Measurements from ENCODE around the gene DDAH1.

DDAH1 gene

DNA sequence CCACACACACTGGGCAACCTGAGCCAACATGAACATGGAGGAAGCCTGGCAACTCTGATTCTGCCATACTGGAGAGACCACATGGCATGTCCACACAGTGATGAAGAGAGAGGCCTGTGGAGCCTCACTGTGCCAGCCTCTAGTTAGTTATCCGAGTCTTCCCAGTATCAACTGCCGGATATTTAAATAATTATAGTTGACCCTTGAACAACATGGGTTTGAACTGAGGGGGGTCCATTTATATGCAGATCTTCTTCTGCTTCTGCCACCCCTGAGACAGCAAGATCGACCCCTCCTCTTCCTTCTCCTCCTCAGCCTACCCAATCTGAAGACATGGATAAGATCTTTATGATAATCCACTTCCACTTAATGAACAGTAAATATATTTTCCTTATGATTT is 27.8 kb downstream of the DDAH1 start:
- no peak for DNase-seq

DNA sequence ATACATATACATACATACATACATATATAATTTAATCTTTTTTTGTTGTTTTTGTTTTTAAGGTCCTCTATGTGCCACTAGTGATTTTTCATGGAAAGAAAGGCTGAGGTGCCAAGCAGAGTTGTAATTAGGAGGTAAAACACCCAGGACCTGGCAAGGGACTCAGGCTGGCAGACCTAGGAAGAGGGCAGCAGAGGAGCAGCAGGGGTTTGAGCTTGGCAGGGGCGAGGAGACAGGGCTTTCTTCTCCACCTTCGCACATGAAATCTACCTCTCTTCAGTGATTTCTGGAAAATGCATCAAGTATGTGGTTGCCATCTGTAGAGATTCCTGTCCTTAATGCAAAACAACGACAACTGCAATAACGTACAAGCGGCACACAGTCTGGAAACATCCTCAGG is 31.9 kb downstream of the DDAH1 start:
- DNase-seq, result no peak

DNA sequence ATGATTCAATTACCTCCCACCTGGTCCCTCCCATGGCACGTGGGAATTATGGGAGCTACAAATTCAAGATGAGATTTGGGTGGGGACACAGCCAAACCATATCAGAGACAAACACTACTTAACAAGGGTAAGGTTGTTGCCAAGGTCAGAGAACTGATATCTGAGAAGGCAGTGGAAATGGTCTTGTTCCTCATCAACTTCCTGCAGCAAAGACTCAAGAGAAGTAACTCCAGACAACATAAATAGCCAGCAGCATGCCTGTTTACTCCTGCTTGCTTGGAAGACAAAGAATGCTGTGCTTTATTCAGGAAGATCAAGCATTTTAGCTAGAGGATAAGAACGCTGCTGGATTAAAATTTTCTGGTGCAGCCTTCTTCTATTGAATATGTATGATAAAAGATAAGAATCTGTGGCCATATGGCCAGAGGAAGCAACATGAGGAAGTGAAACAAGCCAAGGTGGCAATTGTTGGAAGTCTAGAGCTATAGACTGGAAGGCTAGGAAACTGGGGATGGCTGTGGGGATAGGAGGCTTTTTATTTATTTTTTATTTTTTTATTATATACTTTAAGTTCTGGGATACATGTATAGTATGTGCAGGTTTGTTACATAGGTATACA is 36.4 kb downstream of the DDAH1 start:
- DNase-seq, result no peak

DNA sequence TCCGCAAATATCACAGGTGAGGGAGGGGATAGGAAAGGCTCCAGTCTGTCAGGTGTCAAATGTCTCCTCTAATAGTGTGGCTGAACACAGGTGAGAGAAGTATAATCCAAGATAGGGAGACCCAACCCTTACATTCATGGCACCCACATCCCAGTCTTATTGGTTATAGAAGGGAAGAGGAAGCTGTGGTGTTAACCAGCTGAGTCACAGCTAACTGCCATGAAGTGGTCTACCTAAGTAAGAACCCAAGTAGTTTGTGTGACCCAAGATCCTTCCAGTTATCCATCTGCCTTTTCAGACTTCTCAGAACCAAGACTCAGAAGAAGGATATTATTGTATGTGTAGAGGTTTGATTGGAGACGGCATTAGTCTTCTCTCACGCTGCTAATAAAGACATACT is 37.1 kb downstream of the DDAH1 start:
- no peak for DNase-seq

DNA sequence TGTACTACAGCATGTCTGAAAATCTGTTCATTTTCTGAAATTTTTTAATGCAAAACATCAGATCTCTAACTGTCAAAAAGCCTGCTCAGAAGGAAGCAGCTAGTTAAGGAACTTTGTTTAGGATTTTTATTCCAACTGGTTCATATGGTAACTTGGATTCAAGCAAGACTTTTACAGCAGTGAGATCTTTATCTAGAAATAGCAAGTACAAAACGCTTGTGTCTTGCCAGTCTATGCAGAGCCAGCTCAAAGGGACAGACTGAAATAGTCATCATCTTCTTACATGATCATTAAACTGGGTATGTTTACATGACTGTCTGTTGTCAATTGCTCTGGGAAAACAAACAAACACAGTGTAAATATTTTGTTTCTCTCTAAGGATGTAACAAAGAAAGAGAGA is 37.6 kb downstream of the DDAH1 start:
- no peak for DNase-seq

DNA sequence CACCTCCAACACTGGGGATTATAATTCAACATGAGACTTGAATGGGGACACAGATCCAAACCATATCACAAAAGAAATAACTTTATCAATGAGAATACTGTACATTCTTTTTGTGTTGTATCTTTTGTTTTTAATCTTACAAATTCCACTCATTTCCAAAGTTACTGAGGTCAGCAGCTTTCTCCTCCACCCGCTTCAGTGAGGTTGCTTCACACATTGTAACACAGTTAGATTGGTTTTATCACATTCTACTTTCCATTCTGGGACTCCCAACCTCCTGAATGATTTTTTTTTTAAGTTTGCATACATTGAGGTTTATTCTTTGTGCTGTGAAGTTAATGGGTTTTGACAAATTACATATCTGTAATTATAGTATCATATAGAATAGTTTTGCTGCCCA is 43.8 kb downstream of the DDAH1 start:
- DNase-seq, result no peak

DNA sequence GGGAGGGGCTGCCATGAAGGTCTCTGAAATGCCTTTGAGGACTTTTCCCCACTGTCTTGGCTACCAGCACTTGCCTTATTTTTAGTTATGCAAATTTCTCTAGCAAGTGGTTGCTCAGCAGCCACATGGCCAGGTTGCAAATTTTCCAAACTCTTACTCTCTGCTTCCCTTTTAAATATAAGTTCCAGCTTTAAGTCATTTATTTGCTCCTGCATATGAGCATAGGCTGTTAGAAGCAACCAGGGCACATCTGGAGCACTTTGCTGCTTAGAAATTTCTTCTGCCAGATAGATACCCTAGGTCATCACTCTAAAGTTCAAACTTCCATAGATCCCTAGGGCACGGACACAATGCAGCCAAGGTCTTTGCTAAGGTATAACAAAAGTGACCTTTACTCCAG is 44.8 kb downstream of the DDAH1 start:
- no peak for DNase-seq

DNA sequence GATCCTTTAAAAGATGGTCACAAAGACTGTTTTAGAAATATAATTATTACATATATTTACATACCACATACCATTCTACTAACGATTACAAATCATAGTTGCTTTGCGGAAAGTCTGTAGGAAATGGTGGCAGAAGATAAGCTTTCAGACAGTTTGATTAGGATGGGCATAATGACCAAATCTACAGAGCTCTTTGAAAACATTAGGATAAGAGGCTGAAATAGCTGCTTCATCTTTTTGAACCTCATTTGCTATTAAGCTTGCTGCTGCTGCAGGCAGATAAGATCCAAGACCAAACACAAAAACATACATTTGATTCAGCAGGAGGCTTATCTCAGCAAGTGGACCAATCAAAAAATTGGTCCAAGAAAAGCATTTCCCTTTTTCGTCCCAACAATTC is 47.1 kb downstream of the DDAH1 start:
- no peak for DNase-seq

DNA sequence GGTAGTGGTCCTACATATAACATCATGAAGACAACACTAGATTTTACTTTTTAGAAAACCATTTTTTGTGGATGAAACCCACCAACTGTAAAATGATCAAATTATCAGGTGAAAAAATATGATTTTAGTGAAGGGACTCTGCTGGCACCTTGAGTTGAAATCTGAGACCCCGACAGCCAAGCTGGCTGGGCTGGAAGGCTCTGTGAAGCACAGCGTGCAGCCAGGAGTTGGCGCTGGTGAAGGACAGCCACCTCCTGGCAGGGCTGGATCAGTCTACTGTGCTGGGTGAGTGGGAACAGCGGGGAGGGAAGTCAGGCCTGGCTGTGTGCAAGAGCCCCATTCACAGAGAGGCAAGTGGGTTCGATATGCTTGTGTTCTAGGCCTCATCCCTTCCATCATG is 47.9 kb downstream of the DDAH1 start:
- no peak for DNase-seq

DNA sequence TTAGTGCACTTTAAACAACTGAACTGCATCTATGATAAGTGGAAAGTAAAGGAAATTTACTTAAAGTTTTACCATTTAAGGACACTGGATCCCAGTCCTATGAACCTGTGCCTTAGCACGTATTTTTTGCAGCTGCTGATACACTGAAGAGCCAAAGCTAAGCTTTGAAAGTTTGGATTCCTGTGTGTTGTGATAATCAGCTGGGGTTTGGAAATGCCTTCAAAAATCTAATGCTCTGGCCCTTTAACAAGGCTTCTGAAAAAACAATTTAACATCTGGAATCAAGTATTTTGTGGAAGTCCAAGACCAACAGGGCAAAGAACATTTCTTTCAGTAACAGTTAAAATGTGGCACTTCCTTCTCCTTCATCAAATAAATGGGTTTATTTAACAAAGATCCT is 51.8 kb downstream of the DDAH1 start:
- no peak for DNase-seq

DNA sequence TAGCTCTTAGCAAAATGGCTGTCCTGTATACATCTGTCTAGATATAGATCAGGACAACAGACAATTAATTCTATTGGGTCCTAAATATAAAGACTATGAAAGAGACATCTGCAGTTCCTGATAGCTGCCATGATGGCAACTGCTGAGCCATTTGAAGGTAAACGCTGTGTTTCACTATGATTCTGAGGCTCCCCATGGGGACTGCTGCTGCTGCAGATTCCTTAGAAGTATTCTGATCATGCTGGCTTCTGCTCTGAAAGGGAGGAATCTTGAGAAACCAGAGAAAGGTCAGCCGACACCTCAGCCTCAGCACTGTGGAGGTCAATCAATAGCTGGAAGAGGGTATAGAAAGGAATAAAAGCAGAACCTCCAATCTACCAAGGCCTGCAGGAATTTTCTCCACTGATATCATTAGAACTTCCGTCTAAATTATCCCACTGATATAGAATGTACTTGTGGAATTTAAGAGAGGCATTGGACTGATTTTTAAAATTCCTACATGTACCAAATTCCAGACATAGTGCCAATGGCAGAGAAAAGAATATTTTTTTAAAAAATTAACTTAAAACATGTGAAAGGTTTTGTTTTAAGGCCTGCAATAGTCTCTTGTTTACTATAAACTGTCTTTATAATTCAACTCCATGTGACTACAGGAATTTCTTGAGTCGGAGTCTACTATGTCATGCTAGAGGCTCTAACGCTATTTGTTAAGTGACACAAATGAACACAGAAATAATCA is 53.2 kb downstream of the DDAH1 start:
- DNase-seq, result no peak

DNA sequence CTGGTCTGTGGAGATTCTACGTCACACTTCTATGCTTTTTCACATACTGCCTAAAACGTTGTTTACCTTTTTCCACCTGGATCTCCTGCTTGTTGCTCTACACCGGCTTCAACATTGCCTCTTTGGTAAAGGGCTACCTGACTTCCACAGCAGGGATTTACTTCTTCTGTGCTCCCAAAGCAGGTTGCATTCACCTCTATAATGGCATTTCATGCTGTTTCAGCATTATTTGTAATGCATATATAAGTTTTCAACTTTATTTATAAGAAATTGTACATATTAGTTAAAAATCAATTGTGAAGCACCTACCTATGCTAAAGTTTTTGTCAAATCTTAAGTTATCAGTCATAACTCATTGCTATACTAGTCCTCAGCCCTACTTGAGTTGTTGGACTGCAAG is 55.4 kb downstream of the DDAH1 start:
- DNase-seq, result no peak

DNA sequence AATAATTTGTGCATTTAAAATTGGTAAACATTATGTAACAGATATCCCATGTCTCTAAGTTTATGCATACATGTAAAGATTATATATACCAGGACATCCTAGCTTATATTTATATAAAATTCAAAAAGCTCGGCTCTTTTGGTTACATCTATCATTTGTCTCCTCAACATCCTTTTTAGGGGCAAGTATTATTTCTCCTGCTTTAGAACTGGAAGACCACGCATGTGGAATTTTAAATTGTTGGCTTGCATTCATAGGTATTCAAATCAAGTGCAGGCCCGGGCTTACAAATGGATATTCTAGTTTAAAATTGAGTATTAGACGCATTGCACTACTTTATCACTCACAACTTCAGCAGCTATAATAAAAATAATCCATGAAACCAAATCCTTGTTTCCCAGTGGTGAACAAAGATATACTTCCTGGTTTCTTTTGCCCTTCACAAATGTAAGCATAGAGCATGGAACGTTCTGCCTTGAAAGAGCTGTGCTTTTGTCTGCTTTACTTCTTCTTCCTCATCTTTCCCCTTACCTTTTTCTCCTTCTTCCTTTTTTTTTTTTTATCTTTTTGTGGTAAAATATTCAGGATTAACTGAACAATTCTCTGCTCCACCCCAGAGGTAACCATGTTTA is 57.1 kb downstream of the DDAH1 start:
- no peak for DNase-seq

DNA sequence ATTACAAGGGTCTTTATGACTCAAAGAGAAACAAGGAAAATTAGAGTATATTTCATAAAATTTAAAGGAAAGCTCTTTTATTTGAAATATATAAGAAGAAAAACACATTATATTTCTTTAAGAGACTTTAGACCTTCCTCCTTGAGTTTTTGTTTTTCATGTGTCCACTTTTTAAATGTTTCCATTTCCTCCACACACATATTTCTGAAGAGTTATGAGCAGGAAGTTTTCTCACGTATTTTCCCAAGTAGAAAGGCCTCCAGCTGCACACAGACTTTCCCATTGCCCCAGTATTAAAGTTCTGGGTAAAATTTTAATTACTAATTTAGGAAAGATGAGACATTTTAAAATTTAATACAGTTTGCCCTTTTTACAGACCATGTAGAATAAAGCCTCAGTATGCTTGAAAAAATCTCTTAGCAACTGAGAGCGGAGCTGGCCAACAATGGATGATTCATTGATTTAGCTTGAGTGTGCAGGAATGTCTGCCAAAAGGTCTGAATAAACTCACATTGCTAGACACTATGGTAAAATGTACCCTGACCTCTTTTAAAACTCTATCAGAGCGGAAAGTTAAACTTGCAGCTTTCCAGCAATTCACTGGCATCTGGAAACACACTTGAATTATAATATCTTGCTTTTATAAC is 57.9 kb downstream of the DDAH1 start:
- DNase-seq, result no peak

DNA sequence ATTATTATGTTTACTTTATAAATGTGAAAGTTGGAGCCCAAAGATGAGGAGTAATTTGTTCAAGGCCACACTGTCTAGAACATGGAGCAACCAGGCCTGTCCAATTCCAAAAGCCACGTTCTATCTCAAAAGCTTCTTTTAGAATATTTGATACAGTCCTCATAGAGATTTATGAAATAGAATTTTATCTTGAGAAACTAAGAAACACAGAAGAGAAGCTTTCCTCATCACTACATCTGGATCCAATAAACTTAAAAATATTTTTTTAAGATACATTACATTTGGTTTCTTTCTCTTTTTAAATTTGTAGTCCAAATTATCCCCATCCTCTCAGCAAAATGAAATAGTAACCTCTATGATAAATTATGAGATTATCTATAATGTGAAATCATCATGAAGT is 58.9 kb downstream of the DDAH1 start:
- no peak for DNase-seq

DNA sequence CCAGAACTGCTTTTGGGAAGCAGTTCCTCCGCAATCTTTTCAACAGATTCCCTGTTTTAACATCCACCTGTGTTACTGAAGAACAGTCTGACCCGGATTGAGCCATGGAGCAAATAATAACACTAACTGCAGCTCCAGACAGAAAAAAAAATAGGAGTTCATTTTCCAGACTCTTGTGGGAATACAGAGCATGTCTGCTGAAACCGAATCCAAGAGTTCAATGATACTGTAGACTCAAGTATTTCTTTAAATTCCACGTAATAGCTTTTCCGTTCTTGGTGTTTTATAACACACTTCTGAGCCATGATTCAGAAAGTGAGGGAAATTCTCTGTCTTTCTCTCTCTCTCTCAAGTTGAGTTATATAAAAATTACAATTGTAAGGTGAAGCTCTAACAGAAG is 60.6 kb downstream of the DDAH1 start:
- DNase-seq, result no peak

DNA sequence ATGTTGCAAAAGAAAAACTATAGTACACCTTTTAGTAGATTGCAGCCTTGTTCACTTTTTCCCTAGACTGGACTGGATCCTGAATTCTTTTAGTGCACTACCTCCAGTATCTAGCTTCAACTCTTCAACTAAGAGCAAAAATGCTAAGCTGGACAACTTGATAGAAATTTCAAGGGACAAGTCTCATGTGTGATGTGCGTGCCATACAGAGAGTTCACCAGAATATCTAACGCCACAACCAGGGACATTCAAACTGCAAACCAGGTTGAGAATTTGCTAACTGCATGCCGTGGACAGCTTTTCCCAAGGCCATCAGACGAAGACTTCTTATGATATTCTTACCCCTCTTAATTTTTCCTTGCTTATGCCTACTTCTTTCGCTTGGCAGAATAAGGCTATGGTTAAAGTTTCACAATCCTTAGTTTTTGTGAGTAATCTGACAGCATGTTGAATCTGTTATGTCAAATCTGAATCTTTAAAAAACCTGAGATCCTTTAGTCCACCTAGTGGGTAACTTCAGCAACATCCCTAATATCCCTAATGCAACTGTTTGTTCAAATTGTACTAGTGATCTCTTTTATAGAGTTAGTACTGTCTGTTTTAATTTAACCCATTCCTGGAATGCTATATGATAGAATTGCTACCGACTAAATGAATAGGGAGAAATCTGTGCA is 66.4 kb downstream of the DDAH1 start:
- DNase-seq, result no peak

DNA sequence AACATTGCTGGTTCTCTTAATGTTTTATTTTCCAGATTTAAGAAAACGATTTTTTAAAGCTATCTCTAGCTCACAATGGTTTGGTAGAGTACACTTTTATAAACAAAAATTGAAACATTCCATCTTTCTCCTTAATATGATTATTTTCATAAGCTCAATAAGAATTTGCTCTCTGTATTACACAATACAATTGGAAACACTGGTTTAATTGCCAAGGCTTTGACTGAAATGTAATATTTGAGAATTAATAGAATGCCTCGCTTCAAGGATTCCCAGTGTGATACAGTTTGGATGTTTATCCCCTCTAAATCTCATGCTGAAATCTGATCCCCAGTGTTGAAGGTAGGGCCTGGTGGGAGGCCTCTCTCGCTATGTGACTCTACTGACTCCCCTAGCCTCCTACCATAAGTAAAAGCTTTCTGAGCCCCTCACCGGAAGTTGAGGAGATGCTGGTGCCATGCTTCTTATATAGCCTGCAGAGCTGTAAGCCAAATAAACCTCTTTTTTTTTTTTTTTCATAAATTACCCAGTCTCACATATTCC is 67.4 kb downstream of the DDAH1 start:
- DNase-seq, result no peak

DNA sequence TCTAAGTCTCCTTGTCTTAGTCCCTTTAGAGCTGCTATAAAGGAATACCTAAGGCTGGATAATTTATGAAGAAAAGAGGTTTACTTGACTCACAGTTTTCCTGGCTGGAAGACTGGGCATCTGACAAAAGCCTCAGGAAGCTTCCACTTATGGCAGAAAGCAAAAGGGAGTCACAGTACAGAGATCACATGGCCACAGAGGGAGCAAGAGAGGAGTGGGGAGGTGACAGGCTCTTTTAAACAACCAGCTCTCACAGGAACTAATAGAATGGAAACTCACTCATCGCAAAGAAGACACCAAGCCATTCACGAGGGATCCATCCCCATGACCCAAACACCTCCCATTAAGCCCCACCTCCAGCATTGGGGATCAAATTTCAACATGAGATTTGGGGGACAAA is 68.8 kb downstream of the DDAH1 start:
- DNase-seq, result no peak

DNA sequence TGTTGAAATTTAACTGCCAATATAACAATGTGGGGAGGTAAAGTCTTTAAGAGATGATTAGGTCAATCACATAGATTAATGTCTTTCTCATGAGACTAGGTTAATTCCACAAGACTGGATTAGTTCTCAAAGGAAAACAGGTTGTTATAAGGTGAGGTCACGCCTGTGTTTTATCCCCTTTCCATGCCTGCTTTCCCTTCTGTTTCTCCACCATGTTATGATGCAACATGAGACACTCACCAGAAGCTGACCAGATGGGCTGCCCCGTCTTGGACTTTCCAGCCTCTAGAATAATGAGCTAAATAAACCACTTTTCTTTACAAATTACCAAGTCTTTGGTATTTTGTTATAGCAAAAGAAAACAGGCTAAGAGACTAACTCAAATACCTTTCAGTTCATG is 70.8 kb downstream of the DDAH1 start:
- DNase-seq, result no peak

DNA sequence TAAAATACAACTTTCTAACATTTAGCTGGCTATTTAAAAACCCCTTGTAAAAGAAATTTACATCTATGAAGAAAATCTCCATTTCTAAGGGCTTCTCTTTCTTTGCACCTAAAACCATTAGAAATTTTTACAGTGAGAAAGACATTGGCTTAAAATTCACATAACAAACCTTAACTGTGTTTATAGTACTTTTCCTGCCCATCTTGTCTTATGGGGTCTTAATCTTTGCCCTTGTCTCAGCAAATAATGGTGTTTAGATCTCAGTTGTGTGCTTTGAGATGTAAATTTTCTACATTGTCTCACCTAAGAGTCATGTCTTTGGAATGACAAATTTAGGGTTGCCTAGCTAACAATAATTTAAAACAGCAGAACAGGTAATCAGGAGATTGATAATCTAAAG is 71.5 kb downstream of the DDAH1 start:
- no peak for DNase-seq

DNA sequence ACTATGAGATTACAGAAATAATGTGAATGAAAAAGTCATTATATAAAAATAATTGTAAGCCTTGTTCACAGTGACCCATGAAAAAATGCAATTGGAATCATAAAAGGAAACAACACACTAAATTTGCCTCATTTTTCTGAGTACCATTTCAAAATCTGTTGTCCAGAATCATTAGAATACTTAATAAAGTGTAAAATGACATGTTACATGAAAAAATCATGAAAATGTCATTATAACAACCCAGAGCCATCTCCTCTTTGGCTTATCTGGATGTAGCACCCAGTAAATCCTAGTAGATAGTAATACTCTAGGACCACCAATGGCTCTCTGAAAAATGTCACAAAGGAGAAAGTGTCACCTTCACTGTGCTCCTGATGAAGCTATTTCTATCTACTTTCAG is 76.5 kb downstream of the DDAH1 start:
- no peak for DNase-seq

DNA sequence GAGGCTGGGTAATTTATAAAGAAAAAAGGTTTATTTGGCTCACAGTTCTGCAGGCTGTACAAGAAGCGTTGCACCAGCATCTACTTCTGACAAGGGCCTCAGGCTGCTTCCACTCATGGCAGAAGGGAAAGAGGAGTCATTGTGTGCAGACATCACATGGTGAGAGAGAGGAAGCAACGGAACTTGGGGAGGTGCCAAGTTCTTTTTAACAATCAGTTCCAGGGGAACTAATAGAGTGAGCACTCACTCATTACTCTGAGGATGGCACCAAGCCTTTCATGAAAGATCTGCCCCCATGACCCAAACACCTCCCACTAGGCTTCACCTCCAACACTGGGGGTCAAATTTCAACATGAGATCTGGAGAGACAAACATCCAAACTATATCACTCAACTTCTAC is 77.2 kb downstream of the DDAH1 start:
- no peak for DNase-seq
